Measurements from ENCODE around the gene ANGPTL4.
A peak's percentile ranks its signal among the peaks of the same experiment; 100 is the strongest.
"Not testable (repeated sequence)": the region's sequence is repeated elsewhere in the genome, so short reads cannot be mapped to it uniquely, and the experiment has no call there.

ANGPTL4 gene

DNA sequence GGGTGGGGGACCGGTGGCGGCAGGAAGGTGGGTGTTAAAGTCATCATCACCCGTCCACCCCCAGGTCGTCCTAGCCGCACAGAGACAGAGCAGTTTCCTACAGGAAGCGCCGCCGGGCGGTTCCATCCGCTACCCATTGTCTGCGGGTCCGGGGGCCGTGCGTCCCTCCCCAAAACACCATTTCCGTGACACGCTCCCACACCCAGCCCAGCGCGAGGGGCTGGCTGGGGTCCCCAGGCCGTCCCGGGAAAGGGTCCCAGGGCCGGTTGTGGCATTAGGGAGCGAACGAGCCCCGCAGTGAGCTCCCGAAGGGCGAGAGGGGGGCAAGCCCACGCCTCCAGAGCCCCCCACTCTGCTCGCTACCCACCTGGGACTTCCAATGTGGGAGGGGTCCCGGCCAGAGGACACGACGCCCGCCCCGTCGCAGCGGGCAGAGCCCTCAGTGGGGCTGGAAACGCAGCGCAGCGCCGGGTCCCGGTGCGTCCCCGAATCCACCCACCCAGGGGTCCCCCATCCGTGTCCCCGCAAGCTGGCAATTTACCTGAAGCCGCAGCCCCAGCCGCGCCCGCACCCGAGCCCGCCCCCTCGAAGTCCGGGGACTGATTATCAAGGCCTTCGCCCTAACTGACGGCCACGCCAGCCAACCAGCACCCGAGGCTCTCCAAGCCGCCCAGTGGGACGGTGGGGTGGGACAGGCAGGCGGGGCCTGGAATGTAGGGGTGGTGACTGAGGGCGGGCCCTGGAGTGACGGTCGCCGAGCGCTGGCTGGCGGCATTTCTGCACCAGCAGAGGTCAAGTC, 21.1 kb upstream of the ANGPTL4 start, which contains the start of gene KANK3:
KANK3 (minus strand) TSS at position 579 of the 799 bp plus-strand sequence. CDS start 5,434 bp downstream, outside the sequence.
- no peaks in the 10 kb centered on the region for H3K36me3 Mint-ChIP-seq
- H3K4me1 Mint-ChIP-seq: peaks cover 17% of the 10 kb centered on the region
- DNase-seq (ENCODE audit: low spot score in 2 of 2) (peak; percentile 84 to 94), ATAC-seq (peak; percentile 100)
- H3K27ac Mint-ChIP-seq: no peak within 1 kb of the TSS
- peak within 1 kb of the TSS; percentile 75 for H3K4me3 Mint-ChIP-seq
- H3K9me3 Mint-ChIP-seq: no peaks in the 10 kb centered on the region

DNA sequence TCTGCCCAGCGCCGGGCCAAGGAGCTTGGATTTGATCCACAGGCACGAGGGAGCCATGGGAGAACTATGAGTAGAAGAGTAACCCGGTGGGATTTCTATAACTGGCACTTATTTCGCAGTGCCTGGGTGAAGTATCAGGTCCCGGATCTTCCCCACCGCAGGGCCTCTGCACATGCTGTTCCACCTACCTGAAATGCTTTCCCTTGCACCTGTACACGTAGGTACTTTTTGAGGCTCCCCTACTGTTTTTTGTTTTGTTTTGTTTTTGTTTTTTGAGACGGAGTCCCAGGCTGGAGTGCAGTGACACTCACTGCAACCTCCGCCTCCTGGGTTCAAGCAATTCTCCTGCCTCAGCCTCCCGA, 20.5 kb upstream of the ANGPTL4 start:
- no peak for DNase-seq (ENCODE audit: low spot score in 2 of 2)
- Mint-ChIP-seq H3K27ac (no peak overlapping the region), H3K4me1 (peaks cover 17% of the 10 kb centered on the region), H3K9me3 (no peaks in the 10 kb centered on the region), H3K4me3 (peak overlapping the region; percentile 75), H3K36me3 (no peaks in the 10 kb centered on the region)
- ATAC-seq: peak; percentile 1

DNA sequence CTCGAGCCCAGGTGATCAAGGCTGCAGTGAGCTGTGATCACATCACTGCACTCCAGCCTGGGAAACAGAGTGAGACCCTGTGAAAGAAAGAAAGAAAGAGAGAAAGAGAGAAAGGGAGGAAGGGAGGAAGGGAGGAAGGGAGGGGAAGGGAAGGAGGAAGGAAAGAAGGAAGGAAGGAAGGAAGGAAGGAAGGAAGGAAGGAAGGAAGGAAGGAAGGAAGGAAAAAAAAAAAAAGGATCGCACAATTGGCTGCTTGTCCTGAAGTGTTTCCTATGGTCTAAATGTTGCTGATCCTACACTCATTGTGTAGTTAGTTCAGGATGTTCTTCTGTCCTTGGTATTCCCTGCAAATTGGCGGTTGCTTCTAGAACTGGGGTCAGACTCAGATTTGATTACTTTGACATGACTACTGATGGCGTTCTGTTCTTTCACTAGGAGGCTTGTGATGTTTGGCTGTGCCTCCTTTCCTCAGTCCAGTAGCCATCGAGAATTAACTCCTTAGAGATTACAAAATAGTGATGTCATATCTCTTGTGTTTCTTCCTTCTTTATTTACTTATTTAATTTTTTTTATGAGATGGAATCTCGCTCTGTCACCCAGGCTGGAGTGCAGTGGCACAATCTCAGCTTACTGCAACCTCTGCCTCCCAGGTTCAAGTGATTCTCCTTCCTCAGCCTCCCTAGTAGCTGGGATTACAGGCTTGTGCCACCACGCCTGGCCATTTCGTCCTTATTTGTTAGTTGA, 14.2 kb upstream of the ANGPTL4 start:
- DNase-seq (ENCODE audit: low spot score in 2 of 2); ATAC-seq; H3K4me1 Mint-ChIP-seq; H3K4me3 Mint-ChIP-seq; H3K27ac Mint-ChIP-seq; H3K9me3 Mint-ChIP-seq; H3K36me3 Mint-ChIP-seq: not testable (repeated sequence)

DNA sequence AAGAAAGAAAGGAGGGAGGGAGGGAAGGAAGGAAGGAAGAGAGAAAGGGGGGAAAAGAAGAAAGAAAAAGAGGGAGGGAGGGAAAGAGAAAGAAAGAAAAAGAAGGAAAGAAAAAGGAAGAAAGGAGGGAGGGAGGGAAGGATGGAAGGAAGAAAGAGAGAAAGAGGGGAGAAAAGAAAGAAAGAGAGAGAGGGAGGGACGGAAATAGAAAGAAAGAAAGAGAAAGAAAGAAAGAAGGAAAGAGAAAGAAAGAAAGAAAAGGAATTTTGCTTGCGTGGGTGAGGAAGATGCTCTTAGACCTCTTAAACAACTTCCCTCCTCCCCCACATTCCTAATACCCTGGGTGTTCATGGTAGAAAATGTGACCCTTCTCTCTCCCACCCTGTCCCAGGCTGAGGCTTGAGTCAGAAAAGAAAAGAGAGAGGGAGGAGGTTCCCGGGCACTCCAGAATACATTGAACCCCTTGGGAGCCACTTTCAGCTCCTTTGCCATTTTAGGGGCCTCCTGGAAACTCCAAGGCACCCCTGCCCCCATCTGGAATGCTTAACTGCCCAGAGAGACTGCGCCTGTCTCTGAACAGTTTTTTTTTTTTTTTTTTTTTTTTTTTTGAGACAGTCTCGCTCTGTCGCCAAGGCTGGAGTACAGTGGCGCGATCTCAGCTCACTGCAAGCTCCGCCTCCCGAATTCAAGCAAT, 11.7 kb upstream of the ANGPTL4 start:
- no peak for ATAC-seq
- Mint-ChIP-seq H3K27ac (no peak overlapping the region), H3K4me3 (peak overlapping the region; percentile 4), H3K9me3 (peaks cover 4% of the 10 kb centered on the region), H3K4me1 (peaks cover 19% of the 10 kb centered on the region), H3K36me3 (no peaks in the 10 kb centered on the region)
- no peak for DNase-seq (ENCODE audit: low spot score in 2 of 2)

DNA sequence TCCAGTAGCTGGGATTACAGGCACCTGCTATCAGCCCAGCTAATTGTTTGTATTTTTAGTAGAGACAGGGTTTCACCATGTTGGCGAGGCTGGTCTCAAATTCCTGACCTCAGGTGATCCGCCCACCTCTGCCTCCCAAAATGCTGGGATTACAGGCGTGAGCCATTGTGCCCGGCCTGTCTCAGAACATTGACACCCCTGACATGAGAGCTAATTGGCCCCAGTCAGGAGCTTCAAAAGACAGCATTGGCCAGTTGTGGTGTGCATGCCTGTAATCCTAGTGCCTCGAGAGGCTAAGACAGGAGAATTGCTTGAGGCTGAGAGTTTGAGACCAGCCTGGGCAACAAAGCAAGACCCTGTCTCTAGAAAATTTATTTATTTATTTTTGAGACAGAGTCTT, 11.1 kb upstream of the ANGPTL4 start:
- H3K9me3 Mint-ChIP-seq; DNase-seq (ENCODE audit: low spot score in 2 of 2); H3K27ac Mint-ChIP-seq; ATAC-seq; H3K36me3 Mint-ChIP-seq; H3K4me3 Mint-ChIP-seq: not testable (repeated sequence)
- peaks cover 19% of the 10 kb centered on the region for H3K4me1 Mint-ChIP-seq

DNA sequence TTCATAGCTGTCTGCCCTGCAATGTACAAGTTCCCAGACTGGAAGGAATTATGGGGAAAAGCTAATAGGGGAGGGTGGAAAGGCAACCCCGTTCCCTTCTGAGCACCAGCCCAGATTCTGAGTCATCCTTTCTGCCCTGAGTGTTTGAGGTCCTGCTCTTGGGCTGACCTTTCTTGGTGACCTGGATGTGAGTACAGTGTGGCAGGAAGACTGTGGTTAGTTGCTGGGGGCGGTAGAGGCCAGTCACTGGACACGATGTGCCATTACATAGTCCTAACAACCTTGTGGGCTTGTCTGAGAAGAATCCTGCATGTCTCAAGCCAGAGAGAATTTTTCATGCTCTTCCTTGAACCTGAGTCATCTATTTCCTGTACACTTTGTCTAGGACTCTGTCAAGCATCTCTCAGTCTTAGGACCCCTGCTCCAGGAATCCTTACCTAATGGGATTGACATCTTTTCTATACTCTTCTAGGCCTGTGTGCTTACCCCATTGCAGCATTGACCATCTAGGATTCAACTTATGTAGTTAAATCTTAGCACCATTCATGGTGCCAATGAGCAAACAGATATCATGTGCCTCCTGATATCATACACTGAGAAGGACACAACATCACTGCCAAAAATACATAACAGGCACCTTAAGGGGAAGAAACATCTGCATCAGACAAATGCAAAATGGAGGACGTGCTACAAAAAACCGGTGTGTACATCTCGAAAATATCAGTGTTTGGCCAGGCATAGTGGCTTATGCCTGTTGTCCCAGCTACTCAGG, 8.1 kb upstream of the ANGPTL4 start:
- Mint-ChIP-seq H3K4me1 (peaks cover 19% of the 10 kb centered on the region), H3K27ac (no peak overlapping the region), H3K9me3 (peaks cover 4% of the 10 kb centered on the region), H3K36me3 (no peaks in the 10 kb centered on the region), H3K4me3 (peak overlapping the region; percentile 5)
- DNase-seq (ENCODE audit: low spot score in 2 of 2) (no peak), ATAC-seq (peak; percentile 87)

DNA sequence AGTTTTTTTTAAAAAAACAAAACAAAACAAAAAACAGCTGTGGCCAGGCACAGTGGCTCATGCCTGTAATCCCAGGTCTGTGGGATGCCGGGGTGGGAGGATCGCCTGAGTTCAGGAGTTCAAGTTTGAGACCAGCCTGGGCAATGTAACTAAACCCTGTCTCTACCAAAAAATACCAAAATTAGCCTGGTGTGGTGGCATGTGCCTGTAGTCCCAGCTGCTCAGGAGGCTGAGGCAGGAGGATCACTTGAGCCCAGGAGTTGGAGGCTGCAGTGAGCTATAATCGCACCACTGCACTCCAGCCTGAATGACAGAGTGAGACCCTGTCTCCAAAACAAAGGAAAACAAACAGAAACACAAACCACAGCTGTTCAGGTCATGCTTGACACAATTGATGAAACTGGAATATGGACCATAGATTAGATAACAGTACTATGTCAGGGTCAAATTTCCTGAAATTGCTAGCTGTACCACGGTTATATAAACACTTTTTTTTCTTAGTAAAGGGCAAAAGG, 6.9 kb upstream of the ANGPTL4 start:
- DNase-seq (ENCODE audit: low spot score in 2 of 2) (no peak), ATAC-seq (no peak)

DNA sequence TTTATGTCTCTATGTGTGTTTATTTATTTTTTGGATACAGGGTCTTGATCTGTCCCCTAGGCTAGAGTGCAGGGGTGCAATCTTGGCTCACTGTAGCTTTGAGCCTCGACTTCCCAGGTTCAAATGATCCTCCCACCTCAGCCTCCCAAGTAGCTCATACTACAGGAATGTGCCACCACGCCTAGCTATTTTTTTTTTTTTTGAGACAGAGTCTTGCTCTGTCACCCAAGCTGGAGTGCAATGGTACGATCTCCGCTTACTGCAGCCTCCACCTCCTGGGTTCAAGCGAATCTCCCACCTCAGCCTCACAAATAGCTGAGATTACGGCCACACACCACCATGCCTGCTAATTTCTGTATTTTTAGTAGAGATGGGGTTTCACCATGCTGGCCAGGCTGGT, 5.0 kb upstream of the ANGPTL4 start:
- no peak overlapping the region for H3K27ac Mint-ChIP-seq
- peaks cover 29% of the 10 kb centered on the region for H3K4me1 Mint-ChIP-seq
- DNase-seq (ENCODE audit: low spot score in 2 of 2): no peak
- H3K36me3 Mint-ChIP-seq: peaks cover 4% of the 10 kb centered on the region
- ATAC-seq: no peak
- peaks cover 4% of the 10 kb centered on the region for H3K9me3 Mint-ChIP-seq
- no peak overlapping the region for H3K4me3 Mint-ChIP-seq

More for the DNA sequence above, 6.9 kb upstream of the ANGPTL4 start:
- Mint-ChIP-seq H3K4me3 (no peak overlapping the region), H3K27ac (no peak overlapping the region), H3K36me3 (no peaks in the 10 kb centered on the region), H3K4me1 (peaks cover 21% of the 10 kb centered on the region), H3K9me3 (peaks cover 4% of the 10 kb centered on the region)

DNA sequence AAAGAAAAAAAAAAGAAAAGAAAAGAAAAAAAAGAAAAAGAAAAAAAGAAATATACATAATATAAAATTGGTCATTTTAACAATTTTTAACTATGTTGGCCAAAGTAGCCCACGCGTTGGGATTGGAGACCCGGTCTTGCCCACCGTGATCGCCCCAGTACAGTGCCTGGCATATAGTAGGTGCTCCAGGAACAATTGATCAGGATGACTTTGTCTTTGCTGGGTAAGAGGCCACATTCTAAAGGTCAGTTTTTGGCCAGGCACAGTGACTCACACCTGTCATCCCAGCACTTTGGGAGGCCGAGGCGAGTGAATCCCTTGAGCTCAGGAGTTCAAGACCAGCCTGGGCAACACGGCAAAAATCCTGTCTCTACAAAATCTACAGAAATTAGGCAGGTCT, 3.8 kb upstream of the ANGPTL4 start:
- no peak for DNase-seq (ENCODE audit: low spot score in 2 of 2)
- Mint-ChIP-seq H3K36me3 (peaks cover 15% of the 10 kb centered on the region), H3K27ac (no peak overlapping the region), H3K4me3 (no peak overlapping the region), H3K4me1 (peaks cover 29% of the 10 kb centered on the region), H3K9me3 (peaks cover 4% of the 10 kb centered on the region)
- ATAC-seq: no peak

DNA sequence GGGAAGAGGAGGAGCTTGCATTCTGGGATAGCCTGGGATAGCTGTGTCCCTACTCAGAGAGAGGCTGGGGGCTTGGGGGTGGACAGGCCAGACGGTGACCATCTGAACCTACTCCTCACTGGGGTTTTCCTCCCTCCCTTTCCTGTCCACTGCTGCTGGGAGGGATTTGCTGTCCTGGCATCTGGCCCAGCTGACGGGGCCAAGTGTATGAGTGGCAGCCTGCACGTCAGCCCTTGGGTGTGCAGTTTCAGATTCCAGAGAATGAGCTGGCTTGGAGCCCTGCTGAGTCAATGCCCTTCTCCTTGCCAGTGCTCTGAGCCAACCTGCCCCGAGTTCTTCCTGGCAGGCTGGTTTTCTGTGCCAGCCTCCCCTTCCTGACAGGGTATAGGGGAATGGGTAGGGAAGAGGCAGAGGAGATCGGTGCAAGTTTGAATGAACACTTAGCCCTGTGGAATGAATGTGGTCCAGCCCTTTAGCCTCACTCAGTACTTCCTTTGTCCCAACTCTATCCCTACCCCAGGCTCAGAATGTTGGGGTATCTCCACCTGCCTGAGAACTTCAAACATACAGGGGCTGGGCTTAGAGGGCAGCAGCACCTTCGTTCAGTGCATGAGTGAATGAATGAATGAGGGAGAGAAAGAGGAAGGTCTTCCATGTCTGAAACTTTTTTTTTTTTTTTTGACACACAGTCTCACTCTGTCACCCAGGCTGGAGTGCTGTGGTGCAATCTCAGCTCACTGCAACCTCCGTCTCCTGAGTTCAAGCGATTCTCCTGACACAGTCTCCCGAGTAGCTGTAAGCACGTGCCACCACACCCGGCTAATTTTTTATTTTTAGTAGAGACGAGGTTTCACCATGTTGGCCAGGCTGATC, 1.8 kb upstream of the ANGPTL4 start:
- Mint-ChIP-seq H3K36me3 (peaks cover 35% of the 10 kb centered on the region), H3K4me3 (peak overlapping the region; percentile 94), H3K4me1 (peaks cover 28% of the 10 kb centered on the region), H3K27ac (no peak overlapping the region), H3K9me3 (no peaks in the 10 kb centered on the region)
- ATAC-seq (peak; percentile 72), DNase-seq (ENCODE audit: low spot score in 2 of 2) (no peak)

DNA sequence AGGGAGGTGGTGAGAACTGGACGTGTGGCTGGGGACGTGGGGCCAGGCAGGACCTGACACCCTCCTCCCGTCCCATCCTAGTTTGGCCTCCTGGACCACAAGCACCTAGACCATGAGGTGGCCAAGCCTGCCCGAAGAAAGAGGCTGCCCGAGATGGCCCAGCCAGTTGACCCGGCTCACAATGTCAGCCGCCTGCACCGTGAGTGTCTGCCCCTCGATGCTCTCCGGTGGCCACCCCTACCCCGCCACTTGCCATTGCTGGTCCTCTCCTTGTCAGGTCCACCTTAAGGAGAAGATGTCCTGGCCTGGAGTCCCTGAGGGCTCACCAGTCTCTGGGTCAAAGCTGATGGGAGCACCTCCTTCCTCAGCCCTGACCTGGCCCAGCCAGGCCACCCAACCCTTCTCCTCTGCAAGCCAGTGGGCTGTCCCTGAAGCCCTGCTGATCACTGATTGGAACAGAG, 2.2 kb downstream of the ANGPTL4 start:
- DNase-seq (ENCODE audit: low spot score in 2 of 2) (no peak), ATAC-seq (no peak)
- Mint-ChIP-seq H3K27ac (no peak overlapping the region), H3K4me1 (peaks cover 36% of the 10 kb centered on the region), H3K4me3 (peak overlapping the region; percentile 94), H3K36me3 (peaks cover 75% of the 10 kb centered on the region), H3K9me3 (no peaks in the 10 kb centered on the region)

DNA sequence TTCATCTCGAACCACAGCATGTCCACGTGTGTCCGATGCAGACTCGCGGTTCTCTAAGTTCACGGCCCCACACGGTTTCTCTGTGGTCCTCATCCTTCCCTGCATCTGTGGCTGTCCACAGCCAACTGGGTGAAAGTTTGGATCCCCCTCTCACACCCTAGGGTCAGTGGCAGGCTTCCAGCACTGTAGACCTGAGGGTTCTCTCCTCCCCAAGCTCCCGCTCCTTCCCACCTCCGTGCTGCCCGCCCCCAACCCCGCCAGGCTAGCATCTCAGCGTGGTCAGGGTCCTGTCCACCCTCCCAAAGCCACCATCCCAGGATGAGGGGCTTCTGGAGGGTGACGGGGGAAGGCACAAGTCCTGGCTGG, 3.0 kb downstream of the ANGPTL4 start:
- no peak for DNase-seq (ENCODE audit: low spot score in 2 of 2)
- no peak overlapping the region for H3K27ac Mint-ChIP-seq
- peak overlapping the region; percentile 94 for H3K4me3 Mint-ChIP-seq
- peaks cover 30% of the 10 kb centered on the region for H3K4me1 Mint-ChIP-seq
- peaks cover 83% of the 10 kb centered on the region for H3K36me3 Mint-ChIP-seq
- no peaks in the 10 kb centered on the region for H3K9me3 Mint-ChIP-seq
- ATAC-seq: no peak

DNA sequence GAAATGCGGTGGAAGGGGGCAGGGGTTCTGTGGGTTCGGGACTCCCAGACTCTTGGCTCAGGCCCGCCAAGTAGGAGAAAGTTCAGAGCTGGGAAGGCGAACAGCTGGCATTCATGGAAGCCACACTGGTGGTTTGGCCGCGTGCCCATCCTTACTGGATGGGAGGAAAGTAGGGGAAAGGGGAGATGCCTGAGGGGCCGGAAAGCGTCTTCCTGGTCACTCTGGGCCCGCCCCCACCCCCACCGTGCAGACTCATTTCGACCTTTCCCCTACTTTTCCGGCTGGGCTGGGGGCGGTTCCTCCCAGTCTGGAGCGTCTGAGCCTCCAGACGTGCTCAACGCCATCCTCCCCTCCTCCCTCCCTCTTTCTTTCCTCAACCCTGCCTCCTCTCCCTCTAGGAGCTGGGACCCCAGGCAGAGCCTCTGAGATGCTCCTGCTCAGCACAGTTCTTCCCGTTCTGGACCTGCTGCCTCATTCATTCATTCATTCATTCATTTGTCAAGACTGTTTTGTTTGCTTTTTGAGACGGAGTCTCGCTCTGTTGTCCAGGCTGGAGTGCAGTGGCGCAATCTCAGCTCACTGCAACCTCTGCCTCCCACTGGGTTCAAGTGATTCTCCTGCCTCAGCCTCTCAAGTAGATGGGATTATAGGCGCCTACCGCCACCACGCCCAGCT, 3.5 kb downstream of the ANGPTL4 start:
- Mint-ChIP-seq H3K27ac (no peak overlapping the region), H3K4me1 (peaks cover 26% of the 10 kb centered on the region), H3K36me3 (peaks cover 88% of the 10 kb centered on the region), H3K9me3 (no peaks in the 10 kb centered on the region), H3K4me3 (peak overlapping the region; percentile 94)
- DNase-seq (ENCODE audit: low spot score in 2 of 2): no peak
- ATAC-seq: no peak

All from stimulated activated effector memory CD8-positive, alpha-beta T cell treated with anti-CD3 and anti-CD28 coated beads, Interleukin-12 subunit alpha, Interleukin-12 subunit beta, amount 100 ng/mL, for 72 hours (primary cell).